Measurements from ENCODE around the gene ZNF423. TPM values are rescaled to one million over a fixed set of nuclear protein-coding genes. Genes with fewer than 3 reads are reported as not detected.

Gene ZNF423
- total RNA-seq, 1 donor from 2014 or later, result 0.69 TPM

- no peak overlapping the region for H3K4me3 ChIP-seq (ENCODE audit: low read depth, low read length)
- TF ChIP-seq, protein P1, sequence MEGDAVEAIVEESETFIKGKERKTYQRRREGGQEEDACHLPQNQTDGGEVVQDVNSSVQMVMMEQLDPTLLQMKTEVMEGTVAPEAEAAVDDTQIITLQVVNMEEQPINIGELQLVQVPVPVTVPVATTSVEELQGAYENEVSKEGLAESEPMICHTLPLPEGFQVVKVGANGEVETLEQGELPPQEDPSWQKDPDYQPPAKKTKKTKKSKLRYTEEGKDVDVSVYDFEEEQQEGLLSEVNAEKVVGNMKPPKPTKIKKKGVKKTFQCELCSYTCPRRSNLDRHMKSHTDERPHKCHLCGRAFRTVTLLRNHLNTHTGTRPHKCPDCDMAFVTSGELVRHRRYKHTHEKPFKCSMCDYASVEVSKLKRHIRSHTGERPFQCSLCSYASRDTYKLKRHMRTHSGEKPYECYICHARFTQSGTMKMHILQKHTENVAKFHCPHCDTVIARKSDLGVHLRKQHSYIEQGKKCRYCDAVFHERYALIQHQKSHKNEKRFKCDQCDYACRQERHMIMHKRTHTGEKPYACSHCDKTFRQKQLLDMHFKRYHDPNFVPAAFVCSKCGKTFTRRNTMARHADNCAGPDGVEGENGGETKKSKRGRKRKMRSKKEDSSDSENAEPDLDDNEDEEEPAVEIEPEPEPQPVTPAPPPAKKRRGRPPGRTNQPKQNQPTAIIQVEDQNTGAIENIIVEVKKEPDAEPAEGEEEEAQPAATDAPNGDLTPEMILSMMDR (conservative IDR thresholded peaks at IDR 0.05; ENCODE audit: low read depth, low read length), result no peak
- DNase-seq (ENCODE audit: low read depth), result no peak
These were observed 326.4 kb downstream of the ZNF423 start for GRCh38 chr16:49529411-49530045.

- TF ChIP-seq, protein P1 (conservative IDR thresholded peaks at IDR 0.05; ENCODE audit: low read depth, low read length), result no peak
- DNase-seq (ENCODE audit: low read depth), result no peak
- no peak overlapping the region for H3K4me3 ChIP-seq (ENCODE audit: low read depth, low read length)
These were observed 327.0 kb downstream of the ZNF423 start for GRCh38 chr16:49528866-49529288.

GRCh38 chr16:49528060-49528865 is 327.6 kb downstream of the ZNF423 start:
- TF ChIP-seq, protein P1 (conservative IDR thresholded peaks at IDR 0.05; ENCODE audit: low read depth, low read length), result no peak
- DNase-seq (ENCODE audit: low read depth), result no peak
- no peak overlapping the region for H3K4me3 ChIP-seq (ENCODE audit: low read depth, low read length)

- no peak for DNase-seq (ENCODE audit: low read depth)
- H3K4me3 ChIP-seq (ENCODE audit: low read depth, low read length), result no peak overlapping the region
- TF ChIP-seq, protein P1 (conservative IDR thresholded peaks at IDR 0.05; ENCODE audit: low read depth, low read length), result no peak
These were observed 328.3 kb downstream of the ZNF423 start for GRCh38 chr16:49527611-49528010.

- TF ChIP-seq, protein P1 (conservative IDR thresholded peaks at IDR 0.05; ENCODE audit: low read depth, low read length), result no peak
- H3K4me3 ChIP-seq (ENCODE audit: low read depth, low read length), result no peak overlapping the region
- no peak for DNase-seq (ENCODE audit: low read depth)
These were observed 329.0 kb downstream of the ZNF423 start for GRCh38 chr16:49526860-49527365.

DNA sequence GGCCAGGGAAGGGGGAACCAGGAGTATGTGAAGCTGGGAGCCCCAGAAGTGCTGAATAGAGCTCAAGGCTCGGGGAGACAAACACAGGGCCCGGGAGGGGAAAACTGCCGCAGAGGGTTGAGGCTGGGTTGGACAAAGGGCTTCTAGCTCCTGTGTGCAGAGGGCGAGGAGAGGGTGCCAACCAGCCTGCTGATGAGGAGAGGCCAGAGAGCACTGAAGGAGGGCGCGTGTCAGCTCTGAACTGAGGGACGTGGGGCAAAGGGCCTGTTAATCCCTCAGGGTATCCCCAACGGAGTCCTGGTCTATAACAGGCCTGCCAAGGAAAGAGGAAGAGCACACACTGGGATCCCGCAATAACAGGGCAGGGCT is 331.0 kb downstream of the ZNF423 start:
- DNase-seq (ENCODE audit: low read depth), result no peak

More for the DNA sequence above, 331.0 kb downstream of the ZNF423 start:
- TF ChIP-seq, protein P1 (conservative IDR thresholded peaks at IDR 0.05; ENCODE audit: low read depth, low read length), result no peak
- no peak overlapping the region for H3K4me3 ChIP-seq (ENCODE audit: low read depth, low read length)
